SK-N-MC (cell line): ENCODE measurements around the gene NEURL1.

Experiments
- EZH2 ChIP-seq: fragments of 200-600 bp; sonication (generic); IDR thresholded peaks from one replicate; pipeline ENCODE4 v1.6.1; 2017; ENCODE audit warnings: antibody characterized with exemption
- FOXP2 ChIP-seq: optimal IDR thresholded peaks from 2 replicates; pipeline ENCODE3; 2011; ENCODE audit warnings: mild to moderate bottlenecking, moderate library complexity; ENCODE audit not compliant: insufficient read depth; ENCODE audit errors: extremely low read length, control extremely low read depth
- POLR2AphosphoS5 ChIP-seq: IDR thresholded peaks from 2 replicates; pipeline ENCODE4 v1.6.1; 2012; ENCODE audit warnings: mild to moderate bottlenecking, low read depth, low read length, borderline replicate concordance

DNA sequence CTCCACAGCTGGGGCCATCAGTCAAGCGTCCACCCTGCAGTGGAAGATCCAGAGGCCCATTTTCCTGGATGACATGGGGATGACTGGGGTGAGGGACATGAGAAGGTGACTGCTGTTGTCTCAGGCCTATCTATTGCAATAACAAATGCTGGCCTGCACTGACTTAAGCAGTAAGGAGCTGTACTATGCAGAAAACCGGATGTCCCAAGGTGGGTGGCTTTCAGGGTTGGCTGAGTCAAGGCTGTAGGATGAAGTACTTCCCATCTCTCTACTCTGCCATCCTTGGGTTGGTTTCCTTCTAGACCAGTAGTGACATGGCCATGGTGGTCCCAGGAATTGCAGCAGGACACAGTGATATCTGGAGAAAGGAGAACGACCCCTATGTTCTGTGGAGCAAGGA lies 48.1 kb downstream of the NEURL1 start:
- no peak for TF ChIP-seq EZH2
- TF ChIP-seq POLR2AphosphoS5 = no peak
- TF ChIP-seq FOXP2 = no peak
